ENCODE data around the gene HOXB7. TPM values are rescaled to one million over a fixed set of nuclear protein-coding genes. Genes with fewer than 3 reads are reported as not detected.

HOXB7 gene
- total and polyA plus RNA-seq, 2 of the 13 experiments (the other 11 are each of a cell fraction or from before 2014, with no cell fraction given), result 0.04 TPM; not detected in 1

DNA sequence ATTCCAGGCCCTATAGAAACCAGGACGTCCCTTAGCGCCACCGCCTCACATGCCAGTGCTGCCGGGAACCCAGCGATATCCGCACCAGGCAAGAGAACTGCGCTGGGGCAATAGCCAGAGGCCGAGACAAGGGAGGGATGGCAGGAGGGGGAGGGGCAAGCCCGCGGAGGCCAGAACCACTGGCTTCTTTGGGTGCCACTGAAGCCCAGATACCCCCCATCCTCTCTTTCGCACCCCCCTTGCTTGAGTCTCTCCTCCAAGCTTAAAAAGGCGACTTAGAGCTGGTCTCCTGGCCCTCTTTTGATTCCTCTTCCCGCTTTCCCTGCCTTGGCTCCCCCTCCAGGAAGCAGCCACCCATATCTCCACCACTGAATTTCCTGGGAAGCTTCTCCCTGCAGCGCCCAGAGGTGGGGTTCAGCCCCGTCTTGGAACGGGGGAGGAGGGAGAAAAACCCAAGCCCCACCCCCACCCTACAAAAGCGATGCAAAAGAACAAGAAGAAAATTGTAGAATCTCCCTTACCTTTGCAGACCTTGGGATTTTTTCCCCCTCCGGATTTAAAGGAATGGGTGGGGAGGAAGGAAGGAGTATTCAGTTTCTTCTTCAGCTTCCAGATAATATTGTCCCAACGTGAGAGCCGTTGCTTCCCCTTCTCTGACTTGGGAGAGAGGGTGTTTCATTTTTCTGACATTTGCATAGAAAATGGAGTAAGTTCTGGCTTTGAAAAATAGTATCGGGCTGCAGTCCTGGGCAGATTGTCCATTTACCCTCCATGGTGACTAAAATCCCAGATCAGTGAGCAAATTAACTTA, 6.7 kb downstream of the HOXB7 start:
- no peak for ATAC-seq
- intact Hi-C loops (cut with micrococcal nuclease; ENCODE audit: unreplicated experiment) (no loop called here), in situ Hi-C loops (cut with HindIII; ENCODE audit: extremely low pct_ligation_motif_present, low pct_unique_long_range_greater_than_20kb) (no loop called here)
- BruUV-seq (replicated peaks), result no TSS peak
- H3K36me3 ChIP-seq (replicated peaks in 1 of 2; ENCODE audit: control insufficient read depth in 1 of 2, insufficient read depth in 2 of 2, low read length in 2 of 2), result no peaks in the 10 kb centered on the region
- no peak overlapping the region for H3K9ac ChIP-seq (ENCODE audit: insufficient read depth, low read depth, low read length)
- DNase-seq (ENCODE audit: low spot score), result no peak
- no peak overlapping the region for H3K4me2 ChIP-seq (ENCODE audit: low read depth, low read length)
- no peaks in the 10 kb centered on the region for H3K9me3 ChIP-seq (ENCODE audit: low read length)
- H3K27ac ChIP-seq (ENCODE audit: extremely low read length, insufficient read depth, low read length), result no peak overlapping the region
- H3K79me2 ChIP-seq (ENCODE audit: insufficient read depth, low read length), result no peaks in the 10 kb centered on the region
- peaks cover 25 to 95% of the 10 kb centered on the region in 2 experiments; a peak in 4 of 5 replicates for H3K27me3 ChIP-seq (ENCODE audit: control insufficient read depth in 1 of 2, insufficient read depth in 2 of 2, low read length in 2 of 2)
- peaks cover 10% of the 10 kb centered on the region; the same call in 1 of the 2 replicates for H3K4me1 ChIP-seq (ENCODE audit: insufficient read depth, low read length)
- POLR2A ChIA-PET, result no interaction called here
- H2AFZ ChIP-seq (ENCODE audit: low read length), result no peak overlapping the region
- TF ChIP-seq ARNT2 (CRISPR knock-in tag; IDR thresholded peaks at IDR 0.05; ENCODE audit: low read depth) (no peak), SSRP1 (CRISPR knock-in tag; IDR thresholded peaks at IDR 0.05) (no peak), ZNF605 (CRISPR knock-in tag; IDR thresholded peaks at IDR 0.05) (no peak), ZSCAN9 (CRISPR knock-in tag; IDR thresholded peaks at IDR 0.05; ENCODE audit: borderline replicate concordance) (no peak), ZNF143 (CRISPR knock-in tag; IDR thresholded peaks at IDR 0.05) (no peak), MTA1 (CRISPR knock-in tag; IDR thresholded peaks at IDR 0.05; ENCODE audit: borderline replicate concordance) (no peak), GATA4 (IDR thresholded peaks at IDR 0.05; ENCODE audit: borderline replicate concordance, low read depth) (no peak), ZNF335 (CRISPR knock-in tag; IDR thresholded peaks at IDR 0.05) (no peak), HNF1A (IDR thresholded peaks at IDR 0.05; ENCODE audit: low read depth) (no peak), HNF1A (CRISPR knock-in tag; IDR thresholded peaks at IDR 0.05; ENCODE audit: borderline replicate concordance) (no peak), STAT5B (CRISPR knock-in tag; IDR thresholded peaks at IDR 0.05) (no peak), TERF1 (CRISPR knock-in tag; IDR thresholded peaks at IDR 0.05) (no peak), HDAC6 (IDR thresholded peaks at IDR 0.05; ENCODE audit: low read depth, low read length) (no peak), ZNF816 (CRISPR knock-in tag; IDR thresholded peaks at IDR 0.05; ENCODE audit: borderline replicate concordance) (no peak), ZEB1 (IDR thresholded peaks at IDR 0.05; ENCODE audit: insufficient replicate concordance, low read depth) (no peak), ZSCAN30 (CRISPR knock-in tag; IDR thresholded peaks at IDR 0.05) (no peak), YEATS4 (CRISPR knock-in tag; IDR thresholded peaks at IDR 0.05; ENCODE audit: borderline replicate concordance) (no peak), HMGA1 (CRISPR knock-in tag; conservative IDR thresholded peaks at IDR 0.05) (no peak)
- H3K4me3 ChIP-seq (replicated peaks in 1 of 3; ENCODE audit: insufficient read depth in 1 of 3, low read depth in 2 of 3, low read length in 3 of 3), result no peak overlapping the region
- peaks cover 2% of the 10 kb centered on the region; the same call in 1 of the 2 replicates for H4K20me1 ChIP-seq (ENCODE audit: insufficient read depth, low read length)
- no peak for FAIRE-seq
- WGBS (ENCODE audit: low lambda C conversion rate), result 8% methylated on average over 21 of the region's 21 CpGs
- CTCF ChIA-PET (ENCODE audit: low intra/inter-chr PET ratio, low total read pairs), result no interaction called here

Data from HepG2 (cell line).